GM23338 (cell line): ENCODE results near the gene RNASEH2C. TPM values are rescaled to one million over a fixed set of nuclear protein-coding genes. Genes with fewer than 3 reads are reported as not detected.

ENCODE experiments used
- ATAC-seq: fragments of 200-7000 bp; cut with Tn5 transposase; 3 replicates; pipeline ENCODE4 v1.9.1; 2020
- DNase-seq: peaks from one replicate; pipeline ENCODE4 v3.0.0-alpha.2; 2015; ENCODE audit warnings: low spot score
- H2AFZ ChIP-seq: fragments of 200-600 bp; sonication (generic); 2 replicates; pipeline ENCODE4 v1.8.0; 2016; ENCODE audit warnings: antibody characterized with exemption, mild to moderate bottlenecking, moderate library complexity
- H3F3A ChIP-seq: fragments of 200-600 bp; sonication (generic); replicated peaks from 2 replicates; pipeline ENCODE4 v1.8.0; 2017; ENCODE audit warnings: antibody characterized with exemption, mixed run types, low read depth
- H3K27ac ChIP-seq: fragments of 200-600 bp; sonication (generic); 2 replicates; pipeline ENCODE4 v1.6.1; 2016; ENCODE audit warnings: low read depth
- H3K27me3 ChIP-seq: fragments of 200-600 bp; sonication (generic); 2 replicates; pipeline ENCODE4 v1.8.0; 2016; ENCODE audit warnings: mild to moderate bottlenecking, mixed run types, moderate library complexity; ENCODE audit not compliant: insufficient read depth
- H3K36me3 ChIP-seq: fragments of 200-600 bp; sonication (generic); 2 replicates; pipeline ENCODE4 v1.8.0; 2016; ENCODE audit warnings: mild to moderate bottlenecking; ENCODE audit not compliant: insufficient read depth
- H3K4me1 ChIP-seq: fragments of 200-600 bp; sonication (generic); 2 replicates; pipeline ENCODE4 v1.8.0; 2016; ENCODE audit warnings: mild to moderate bottlenecking, moderate library complexity; ENCODE audit not compliant: insufficient read depth
- H3K4me2 ChIP-seq: fragments of 200-600 bp; sonication (generic); 2 replicates; pipeline ENCODE4 v1.7.1; 2017; ENCODE audit warnings: mixed run types
- H3K4me3 ChIP-seq: fragments of 200-600 bp; sonication (generic); 2 replicates; pipeline ENCODE4 v1.6.1; 2016; ENCODE audit warnings: mixed run types
- H3K79me2 ChIP-seq: fragments of 200-600 bp; sonication (generic); replicated peaks from 2 replicates; pipeline ENCODE4 v1.8.0; 2017; ENCODE audit warnings: mild to moderate bottlenecking; ENCODE audit not compliant: insufficient read depth
- H3K9me2 ChIP-seq: fragments of 200-600 bp; sonication (generic); 2 replicates; pipeline ENCODE4 v1.8.0; 2017; ENCODE audit not compliant: insufficient read depth
- H4K20me1 ChIP-seq: fragments of 200-600 bp; sonication (generic); replicated peaks from 2 replicates; pipeline ENCODE4 v1.8.0; 2017; ENCODE audit warnings: mild to moderate bottlenecking; ENCODE audit not compliant: insufficient read depth
- H3K27ac Mint-ChIP-seq: 2 replicates; pipeline ENCODE4 v1.8.0; 2020; ENCODE audit warnings: inconsistent platforms, mild to moderate bottlenecking, moderate library complexity, mixed read lengths
- H3K27me3 Mint-ChIP-seq: 3 replicates; pipeline ENCODE4 v1.8.0; 2022; ENCODE audit warnings: low read depth, mild to moderate bottlenecking, moderate library complexity, mixed read lengths, inconsistent platforms; ENCODE audit not compliant: insufficient read depth, poor library complexity
- H3K36me3 Mint-ChIP-seq: 3 replicates; pipeline ENCODE4 v1.8.0; 2021; ENCODE audit warnings: low read depth, mild to moderate bottlenecking, inconsistent platforms, moderate library complexity, mixed read lengths
- H3K4me1 Mint-ChIP-seq: 3 replicates; pipeline ENCODE4 v1.8.0; 2020; ENCODE audit warnings: mild to moderate bottlenecking, inconsistent platforms, mixed read lengths
- H3K4me3 Mint-ChIP-seq: 3 replicates; pipeline ENCODE4 v1.8.0; 2021; ENCODE audit warnings: moderate library complexity, mild to moderate bottlenecking, inconsistent platforms, mixed read lengths
- H3K9me3 Mint-ChIP-seq: 3 replicates; pipeline ENCODE4 v1.8.0; 2020; ENCODE audit warnings: moderate library complexity, mild to moderate bottlenecking, inconsistent platforms, mixed read lengths
- NANOG ChIP-seq: IDR thresholded peaks from 2 replicates; pipeline ENCODE4 v1.6.1; 2016; ENCODE audit warnings: antibody characterized with exemption, borderline replicate concordance
- STAT1 ChIP-seq: IDR thresholded peaks from one replicate; pipeline ENCODE4 v1.6.1; 2016; ENCODE audit warnings: antibody characterized with exemption; ENCODE audit not compliant: unreplicated experiment
- polyA plus RNA-seq: library from polyadenylated mRNA; unstranded; fragments of >200 nt; fragmentation: Nextera tagmentation; extraction: Ambion mirVana; gene quantifications from 2 replicates; pipeline ENCODE4 v1.2.1, GENCODE V29; 2016
- total RNA-seq: library from RNA; depleted of rRNA; stranded (reverse); fragments of >200 nt; shearing (Covaris generic); gene quantifications from 2 replicates; pipeline ENCODE4 v1.2.3, GENCODE V29; 2014
- TF ChIP-seq, protein P1 (sequence below): IDR thresholded peaks from one replicate; pipeline ENCODE4 v1.6.1; 2018; ENCODE audit warnings: antibody characterized with exemption; ENCODE audit not compliant: unreplicated experiment
- TF ChIP-seq, protein P2 (sequence below): IDR thresholded peaks from 2 replicates; pipeline ENCODE4 v1.6.1; 2016; ENCODE audit warnings: antibody characterized with exemption
- TF ChIP-seq, protein P3 (sequence below), 2 experiments: fragments of 200-600 bp in 1 of 2; sonication (generic) in 1 of 2; conservative IDR thresholded peaks; 2 replicates each; pipeline versions ENCODE4 v1.5.1 to v1.6.1; 2016 to 2017; ENCODE audit warnings: antibody characterized with exemption in 2 of 2, low read depth in 2 of 2, mild to moderate bottlenecking in 2 of 2, moderate library complexity in 1 of 2

Gene RNASEH2C
- total and polyA plus RNA-seq, 2 experiments from 2014 or later, result 37.8 to 73.2 TPM

DNA sequence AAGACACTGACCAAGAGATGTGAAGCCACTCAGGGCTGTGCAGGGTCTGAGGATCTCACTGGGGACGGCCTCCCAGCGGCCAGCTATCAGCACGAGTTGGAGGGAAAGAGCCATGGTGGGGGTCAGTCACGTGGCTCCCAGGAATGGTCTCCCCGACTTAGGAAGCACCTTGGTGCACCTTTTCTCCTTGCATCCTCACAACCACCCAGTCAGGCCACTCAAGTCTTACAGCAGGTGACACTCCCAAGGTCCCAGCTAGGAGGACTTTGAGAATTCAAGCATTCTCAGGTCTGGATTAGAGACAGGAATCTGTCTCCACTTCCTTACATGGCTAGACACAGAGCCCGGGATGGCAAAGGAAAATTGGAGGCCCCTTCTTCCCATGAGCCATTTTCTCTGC lies 2.7 kb downstream of the RNASEH2C start (continued):
- TF ChIP-seq, protein P1, sequence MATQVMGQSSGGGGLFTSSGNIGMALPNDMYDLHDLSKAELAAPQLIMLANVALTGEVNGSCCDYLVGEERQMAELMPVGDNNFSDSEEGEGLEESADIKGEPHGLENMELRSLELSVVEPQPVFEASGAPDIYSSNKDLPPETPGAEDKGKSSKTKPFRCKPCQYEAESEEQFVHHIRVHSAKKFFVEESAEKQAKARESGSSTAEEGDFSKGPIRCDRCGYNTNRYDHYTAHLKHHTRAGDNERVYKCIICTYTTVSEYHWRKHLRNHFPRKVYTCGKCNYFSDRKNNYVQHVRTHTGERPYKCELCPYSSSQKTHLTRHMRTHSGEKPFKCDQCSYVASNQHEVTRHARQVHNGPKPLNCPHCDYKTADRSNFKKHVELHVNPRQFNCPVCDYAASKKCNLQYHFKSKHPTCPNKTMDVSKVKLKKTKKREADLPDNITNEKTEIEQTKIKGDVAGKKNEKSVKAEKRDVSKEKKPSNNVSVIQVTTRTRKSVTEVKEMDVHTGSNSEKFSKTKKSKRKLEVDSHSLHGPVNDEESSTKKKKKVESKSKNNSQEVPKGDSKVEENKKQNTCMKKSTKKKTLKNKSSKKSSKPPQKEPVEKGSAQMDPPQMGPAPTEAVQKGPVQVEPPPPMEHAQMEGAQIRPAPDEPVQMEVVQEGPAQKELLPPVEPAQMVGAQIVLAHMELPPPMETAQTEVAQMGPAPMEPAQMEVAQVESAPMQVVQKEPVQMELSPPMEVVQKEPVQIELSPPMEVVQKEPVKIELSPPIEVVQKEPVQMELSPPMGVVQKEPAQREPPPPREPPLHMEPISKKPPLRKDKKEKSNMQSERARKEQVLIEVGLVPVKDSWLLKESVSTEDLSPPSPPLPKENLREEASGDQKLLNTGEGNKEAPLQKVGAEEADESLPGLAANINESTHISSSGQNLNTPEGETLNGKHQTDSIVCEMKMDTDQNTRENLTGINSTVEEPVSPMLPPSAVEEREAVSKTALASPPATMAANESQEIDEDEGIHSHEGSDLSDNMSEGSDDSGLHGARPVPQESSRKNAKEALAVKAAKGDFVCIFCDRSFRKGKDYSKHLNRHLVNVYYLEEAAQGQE, result no peak
- TF ChIP-seq, protein P2, sequence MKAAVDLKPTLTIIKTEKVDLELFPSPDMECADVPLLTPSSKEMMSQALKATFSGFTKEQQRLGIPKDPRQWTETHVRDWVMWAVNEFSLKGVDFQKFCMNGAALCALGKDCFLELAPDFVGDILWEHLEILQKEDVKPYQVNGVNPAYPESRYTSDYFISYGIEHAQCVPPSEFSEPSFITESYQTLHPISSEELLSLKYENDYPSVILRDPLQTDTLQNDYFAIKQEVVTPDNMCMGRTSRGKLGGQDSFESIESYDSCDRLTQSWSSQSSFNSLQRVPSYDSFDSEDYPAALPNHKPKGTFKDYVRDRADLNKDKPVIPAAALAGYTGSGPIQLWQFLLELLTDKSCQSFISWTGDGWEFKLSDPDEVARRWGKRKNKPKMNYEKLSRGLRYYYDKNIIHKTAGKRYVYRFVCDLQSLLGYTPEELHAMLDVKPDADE, result no peak
- TF ChIP-seq STAT1, result no peak

DNA sequence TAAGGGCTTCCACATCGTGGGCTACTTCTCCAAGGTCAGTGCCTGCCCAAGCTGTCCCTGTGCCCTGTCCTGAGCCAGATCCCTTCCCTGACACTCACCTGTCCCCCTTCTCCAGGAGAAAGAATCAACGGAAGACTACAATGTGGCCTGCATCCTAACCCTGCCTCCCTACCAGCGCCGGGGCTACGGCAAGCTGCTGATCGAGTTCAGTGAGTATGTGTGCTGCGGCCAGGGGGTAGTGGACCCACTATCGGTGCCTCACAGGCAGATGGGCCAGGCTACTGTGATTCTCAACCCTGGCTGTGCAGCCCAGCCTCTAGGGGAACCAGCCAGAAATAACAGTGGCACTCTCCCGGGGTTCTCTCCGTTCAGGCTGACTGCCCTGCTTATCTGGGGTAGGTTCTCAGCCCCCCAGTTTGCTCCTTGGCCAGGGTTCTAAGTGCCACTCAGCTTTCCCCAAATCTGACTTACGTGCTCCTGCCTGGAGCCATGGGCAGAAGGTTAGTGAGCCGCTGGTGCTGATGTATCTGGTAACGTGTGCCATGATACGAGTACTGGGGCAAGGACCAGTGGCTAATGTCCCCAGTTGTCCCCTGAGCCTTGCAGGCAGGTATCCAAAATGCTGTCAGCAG lies 3.7 kb downstream of the RNASEH2C start:
- Mint-ChIP-seq H3K9me3 (no peaks in the 10 kb centered on the region; the same call in 2 of the 3 replicates), H3K4me3 (no peak overlapping the region), H3K27me3 (peaks cover 19% of the 10 kb centered on the region), H3K27ac (no peak overlapping the region), H3K36me3 (peaks cover 70% of the 10 kb centered on the region), H3K4me1 (peaks cover 14% of the 10 kb centered on the region)
- peaks cover 5% of the 10 kb centered on the region; the same call in 1 of the 2 replicates for H3K79me2 ChIP-seq
- H2AFZ ChIP-seq, result no peak overlapping the region
- no peak overlapping the region for H3K27ac ChIP-seq
- no peaks in the 10 kb centered on the region for H3K9me2 ChIP-seq
- no peaks in the 10 kb centered on the region for H3K27me3 ChIP-seq
- 0 out of 2 replicates have a peak, but pooled peaks cover 3% of the 10 kb centered on the region for H3F3A ChIP-seq
- no peak for TF ChIP-seq NANOG
- TF ChIP-seq, protein P3, sequence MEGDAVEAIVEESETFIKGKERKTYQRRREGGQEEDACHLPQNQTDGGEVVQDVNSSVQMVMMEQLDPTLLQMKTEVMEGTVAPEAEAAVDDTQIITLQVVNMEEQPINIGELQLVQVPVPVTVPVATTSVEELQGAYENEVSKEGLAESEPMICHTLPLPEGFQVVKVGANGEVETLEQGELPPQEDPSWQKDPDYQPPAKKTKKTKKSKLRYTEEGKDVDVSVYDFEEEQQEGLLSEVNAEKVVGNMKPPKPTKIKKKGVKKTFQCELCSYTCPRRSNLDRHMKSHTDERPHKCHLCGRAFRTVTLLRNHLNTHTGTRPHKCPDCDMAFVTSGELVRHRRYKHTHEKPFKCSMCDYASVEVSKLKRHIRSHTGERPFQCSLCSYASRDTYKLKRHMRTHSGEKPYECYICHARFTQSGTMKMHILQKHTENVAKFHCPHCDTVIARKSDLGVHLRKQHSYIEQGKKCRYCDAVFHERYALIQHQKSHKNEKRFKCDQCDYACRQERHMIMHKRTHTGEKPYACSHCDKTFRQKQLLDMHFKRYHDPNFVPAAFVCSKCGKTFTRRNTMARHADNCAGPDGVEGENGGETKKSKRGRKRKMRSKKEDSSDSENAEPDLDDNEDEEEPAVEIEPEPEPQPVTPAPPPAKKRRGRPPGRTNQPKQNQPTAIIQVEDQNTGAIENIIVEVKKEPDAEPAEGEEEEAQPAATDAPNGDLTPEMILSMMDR (conservative IDR thresholded peaks at IDR 0.05; ENCODE audit: low read depth in 2 of 2), result no peak
- DNase-seq (no peak), ATAC-seq (no peak)
- no peak overlapping the region for H3K4me2 ChIP-seq
- no peak overlapping the region for H3K4me3 ChIP-seq
- H3K36me3 ChIP-seq, result peaks cover 22% of the 10 kb centered on the region; the same call in 1 of the 2 replicates
- 0 out of 2 replicates have a peak, but pooled peaks cover 3% of the 10 kb centered on the region for H4K20me1 ChIP-seq
- H3K4me1 ChIP-seq, result peaks cover 6% of the 10 kb centered on the region; the same call in 1 of the 2 replicates
